Esophagus squamous epithelium (tissue), 5 donors: Measurements from ENCODE around the gene CARM1. TPM values are rescaled to one million over a fixed set of nuclear protein-coding genes. Genes with fewer than 3 reads are reported as not detected.

Experiments
- DNase-seq: peaks from one replicate; lab custom pipeline; 2025; lab: John Stamatoyannopoulos, UW
- H3K27ac ChIP-seq, 4 donors: fragments of 200-600 bp; sonication (generic); one replicate each; pipeline ENCODE4 v1.5.1; 2016 to 2019; ENCODE audit warnings: mild to moderate bottlenecking in 1 of 4
- H3K27me3 ChIP-seq, 4 donors: fragments of 200-600 bp; sonication (generic); 1 replicate in 3 of 4; 2 replicates in 1 of 4; pipeline versions ENCODE4 v1.5.1 to v1.6.0; 2017 to 2021; ENCODE audit warnings: antibody characterized with exemption in 1 of 4
- H3K36me3 ChIP-seq, 3 donors: fragments of 200-600 bp; sonication (generic); one replicate each; pipeline ENCODE4 v1.5.1; 2016 to 2019
- H3K4me1 ChIP-seq, 3 donors: fragments of 200-600 bp; sonication (generic); one replicate each; pipeline ENCODE4 v1.5.1; 2017 to 2019
- H3K4me3 ChIP-seq, 4 donors: fragments of 200-600 bp; sonication (generic); 1 replicate in 3 of 4; 2 replicates in 1 of 4; pipeline ENCODE4 v1.5.1; 2016 to 2019; ENCODE audit warnings: mild to moderate bottlenecking in 2 of 4, moderate library complexity in 1 of 4
- H3K9me3 ChIP-seq, 3 donors: fragments of 200-600 bp; sonication (generic); one replicate each; pipeline ENCODE4 v1.5.1; 2016 to 2019
- CTCF ChIP-seq, 6 experiments: fragments of 450-650 bp in 4 of 6; fragments of 200-600 bp in 2 of 6; sonication (generic) in 2 of 6; IDR thresholded peaks; one replicate each; pipeline ENCODE4 v1.5.1; 2016 to 2019; ENCODE audit warnings: antibody characterized with exemption in 6 of 6, mild to moderate bottlenecking in 4 of 6, moderate library complexity in 4 of 6
- POLR2A ChIP-seq, 4 donors: fragments of 450-650 bp; IDR thresholded peaks; one replicate each; pipeline ENCODE4 v1.6.1; 2017; ENCODE audit warnings: antibody characterized with exemption in 4 of 4, mild to moderate bottlenecking in 4 of 4, moderate library complexity in 3 of 4
- WGBS, 2 donors: methylation state at CpG; one replicate each; pipeline ENCODE4 v1.1.5; 2018; 5-methylcytosine and 5-hydroxymethylcytosine counted together
- intact Hi-C: fragments of 100-400 bp; cut with DNase I; formaldehyde crosslinking; loops from one replicate; pipeline ENCODE4 v1.15.0; 2022
- total RNA-seq, 4 donors: library from RNA; depleted of rRNA; stranded (reverse); fragments of >200 nt; gene quantifications; one replicate each; pipeline ENCODE4 v1.1.0, GENCODE V29; 2016
- donor health status: DM: yes; HTN: yes; CAD: no.

The CARM1 gene
- total RNA-seq, 4 donors from 2014 or later, result 21.4 to 35.4 (median 28.5) TPM

GRCh38 chr19:10960314-10961072 is 89.1 kb downstream of the CARM1 start, which contains the start of gene SMARCA4:
Gene SMARCA4, plus strand, starts transcription at chr19:10961030. Its CDS starts 23,122 bp downstream, at chr19:10984152.
- intact Hi-C loops, result no loop called here
- Histone ChIP-seq H3K4me3 (peak within 1 kb of the TSS; percentile 76 to 96 (median 92)), H3K36me3 (no peaks in the 10 kb centered on the region), H3K9me3 (no peaks in the 10 kb centered on the region), H3K27ac (peak within 1 kb of the TSS; percentile 93 to 98 (median 96)), H3K27me3 (no peaks in the 10 kb centered on the region), H3K4me1 (peaks cover 8 to 63% (median 23%) of the 10 kb centered on the region in 3 donors)
- TF ChIP-seq CTCF (IDR thresholded peaks at IDR 0.05) (peak in 1 of 6 experiments; percentile 48), POLR2A (IDR thresholded peaks at IDR 0.05) (peak in 3 of 4 donors; percentile 90 to 96 (median 90))
- DNase-seq, result peak; percentile 74
- WGBS, 2 donors, result 0 to 1% methylated on average over 9 to 10 of the region's 100 CpGs

- 0% methylated on average over 6 to 19 of the region's 92 CpGs for WGBS, 2 donors
- DNase-seq, result no peak
- H3K27ac ChIP-seq, result peak overlapping the region; percentile 88 to 98 (median 96)
- intact Hi-C loops, result no loop called here
- peak overlapping the region; percentile 76 to 96 (median 92) for H3K4me3 ChIP-seq
- H3K4me1 ChIP-seq, result peaks cover 8 to 70% (median 23%) of the 10 kb centered on the region in 3 donors
- TF ChIP-seq POLR2A (IDR thresholded peaks at IDR 0.05) (no peak), CTCF (IDR thresholded peaks at IDR 0.05) (no peak)
- no peaks in the 10 kb centered on the region for H3K27me3 ChIP-seq
- H3K36me3 ChIP-seq, result no peaks in the 10 kb centered on the region
- no peaks in the 10 kb centered on the region for H3K9me3 ChIP-seq
Observed at GRCh38 chr19:10961073-10961860, 89.9 kb downstream of the CARM1 start.

- Histone ChIP-seq H3K36me3 (no peaks in the 10 kb centered on the region), H3K9me3 (no peaks in the 10 kb centered on the region), H3K4me3 (no peak overlapping the region), H3K27ac (peak overlapping the region; percentile 30 to 98 (median 66)), H3K4me1 (peaks cover 8 to 74% (median 23%) of the 10 kb centered on the region in 3 donors), H3K27me3 (no peaks in the 10 kb centered on the region)
- intact Hi-C loops, result no loop called here
- WGBS, 2 donors, result 73 to 86% methylated on average over 5 to 7 of the region's 10 CpGs
- no peak for DNase-seq
- TF ChIP-seq CTCF (IDR thresholded peaks at IDR 0.05), result no peak
- no peak for TF ChIP-seq POLR2A (IDR thresholded peaks at IDR 0.05)
Observed at GRCh38 chr19:10962863-10963262, 91.5 kb downstream of the CARM1 start.

- H3K27ac ChIP-seq, result peak overlapping the region in 2 of 4 donors; percentile 88 to 98
- no peaks in the 10 kb centered on the region for H3K9me3 ChIP-seq
- H3K4me1 ChIP-seq, result peaks cover 14 to 83% (median 31%) of the 10 kb centered on the region in 3 donors
- TF ChIP-seq CTCF (IDR thresholded peaks at IDR 0.05) (no peak), POLR2A (IDR thresholded peaks at IDR 0.05) (no peak)
- 73 to 80% methylated on average over 4 of the region's 4 CpGs for WGBS, 2 donors
- intact Hi-C loops, result no loop called here
- no peak for DNase-seq
- H3K36me3 ChIP-seq, result no peaks in the 10 kb centered on the region
- no peaks in the 10 kb centered on the region for H3K27me3 ChIP-seq
- H3K4me3 ChIP-seq, result no peak overlapping the region
Observed at GRCh38 chr19:10963865-10964264, 92.5 kb downstream of the CARM1 start.
